Upper lobe of left lung (tissue), 6 donors: ENCODE results near the gene ACP3. TPM values are rescaled to one million over a fixed set of nuclear protein-coding genes. Genes with fewer than 3 reads are reported as not detected.
"Not testable (repeated sequence)": the region's sequence is repeated elsewhere in the genome, so short reads cannot be mapped to it uniquely, and the experiment has no call there.

Experiments
- ATAC-seq, 2 donors: fragments of 200-7000 bp; cut with Tn5 transposase; one replicate each; pipeline ENCODE4 v1.9.1; 2022; ENCODE audit warnings: mild to moderate bottlenecking in 2 of 2, moderate library complexity in 2 of 2; ENCODE audit not compliant: low FRiP score in 2 of 2
- DNase-seq, 2 donors: peaks; one replicate each; pipeline ENCODE4 v3.0.0-alpha.2; 2019 to 2020
- H3K27ac ChIP-seq, 4 donors: fragments of 200-600 bp; sonication (generic); one replicate each; pipeline ENCODE4 v1.5.1; 2016 to 2019
- H3K27me3 ChIP-seq, 4 donors: fragments of 200-600 bp; sonication (generic); one replicate each; pipeline ENCODE4 v1.5.1; 2017 to 2019
- H3K36me3 ChIP-seq, 4 donors: fragments of 200-600 bp; sonication (generic); one replicate each; pipeline ENCODE4 v1.5.1; 2016 to 2019
- H3K4me1 ChIP-seq, 4 donors: fragments of 200-600 bp; sonication (generic); one replicate each; pipeline ENCODE4 v1.5.1; 2018 to 2019
- H3K4me3 ChIP-seq, 4 donors: fragments of 200-600 bp; sonication (generic); one replicate each; pipeline ENCODE4 v1.5.1; 2017 to 2019; ENCODE audit warnings: mild to moderate bottlenecking in 2 of 4, moderate library complexity in 1 of 4
- H3K9me3 ChIP-seq, 4 donors: fragments of 200-600 bp; sonication (generic); one replicate each; pipeline ENCODE4 v1.5.1; 2018 to 2019
- EP300 ChIP-seq, 4 donors: sonication (generic); formaldehyde crosslinking; IDR thresholded peaks; one replicate each; pipeline ENCODE4 v1.5.1; 2017; ENCODE audit warnings: antibody characterized with exemption in 4 of 4, control low read depth in 2 of 4
- POLR2A ChIP-seq, 4 donors: fragments of 450-650 bp; IDR thresholded peaks; one replicate each; pipeline ENCODE4 v1.5.1; 2016 to 2017; ENCODE audit warnings: antibody characterized with exemption in 4 of 4, mild to moderate bottlenecking in 2 of 4
- POLR2AphosphoS5 ChIP-seq, 2 donors: sonication (generic); formaldehyde crosslinking; IDR thresholded peaks; one replicate each; pipeline ENCODE4 v1.5.1; 2017; ENCODE audit warnings: antibody characterized with exemption in 2 of 2
- WGBS, 2 donors: methylation state at CpG; one replicate each; pipeline ENCODE4 v1.1.5; 2017 to 2018; 5-methylcytosine and 5-hydroxymethylcytosine counted together
- total RNA-seq, 6 donors: library from RNA; depleted of rRNA in 4 of 6; stranded (reverse); fragments of >200 nt in 4 of 6; gene quantifications; one replicate each; pipeline versions ENCODE4 v1.1.0 to v1.2.1, GENCODE V29; 2016 to 2021
- TF ChIP-seq, protein P1 (sequence below), 6 experiments: fragments of 450-650 bp in 4 of 6; fragments of 200-600 bp in 2 of 6; sonication (generic) in 2 of 6; IDR thresholded peaks; one replicate each; pipeline ENCODE4 v1.5.1; 2016 to 2019; ENCODE audit warnings: antibody characterized with exemption in 6 of 6
- donor health status: DM: no; HTN: no; CAD: no; lungs with moderate emphysema.
- donor health status: DM: no; HTN: yes; CAD: no; lungs with severe emphysema.

The ACP3 gene
- total RNA-seq, 6 donors from 2014 or later: 8.8 to 21.6 (median 15.4) TPM

- ATAC-seq: no peak
- no peaks in the 10 kb centered on the region for H3K9me3 ChIP-seq
- WGBS, 2 donors: 86 to 91% methylated on average over 2 of the region's 2 CpGs
- peaks cover 0 to 4% (median 0%) of the 10 kb centered on the region in 4 donors for H3K36me3 ChIP-seq
- H3K27me3 ChIP-seq: no peaks in the 10 kb centered on the region
- no peak overlapping the region for H3K27ac ChIP-seq
- no peak for DNase-seq
- no peak overlapping the region for H3K4me3 ChIP-seq
- no peaks in the 10 kb centered on the region for H3K4me1 ChIP-seq
- TF ChIP-seq POLR2A (IDR thresholded peaks at IDR 0.05) (no peak), POLR2AphosphoS5 (IDR thresholded peaks at IDR 0.05) (no peak), EP300 (IDR thresholded peaks at IDR 0.05) (no peak)
- TF ChIP-seq, protein P1, sequence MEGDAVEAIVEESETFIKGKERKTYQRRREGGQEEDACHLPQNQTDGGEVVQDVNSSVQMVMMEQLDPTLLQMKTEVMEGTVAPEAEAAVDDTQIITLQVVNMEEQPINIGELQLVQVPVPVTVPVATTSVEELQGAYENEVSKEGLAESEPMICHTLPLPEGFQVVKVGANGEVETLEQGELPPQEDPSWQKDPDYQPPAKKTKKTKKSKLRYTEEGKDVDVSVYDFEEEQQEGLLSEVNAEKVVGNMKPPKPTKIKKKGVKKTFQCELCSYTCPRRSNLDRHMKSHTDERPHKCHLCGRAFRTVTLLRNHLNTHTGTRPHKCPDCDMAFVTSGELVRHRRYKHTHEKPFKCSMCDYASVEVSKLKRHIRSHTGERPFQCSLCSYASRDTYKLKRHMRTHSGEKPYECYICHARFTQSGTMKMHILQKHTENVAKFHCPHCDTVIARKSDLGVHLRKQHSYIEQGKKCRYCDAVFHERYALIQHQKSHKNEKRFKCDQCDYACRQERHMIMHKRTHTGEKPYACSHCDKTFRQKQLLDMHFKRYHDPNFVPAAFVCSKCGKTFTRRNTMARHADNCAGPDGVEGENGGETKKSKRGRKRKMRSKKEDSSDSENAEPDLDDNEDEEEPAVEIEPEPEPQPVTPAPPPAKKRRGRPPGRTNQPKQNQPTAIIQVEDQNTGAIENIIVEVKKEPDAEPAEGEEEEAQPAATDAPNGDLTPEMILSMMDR (IDR thresholded peaks at IDR 0.05): no peak
Measured at GRCh38 chr3:132362329-132362728, 45.1 kb downstream of the ACP3 start.

- H3K4me3 ChIP-seq: no peak overlapping the region
- DNase-seq: no peak
- TF ChIP-seq POLR2A (IDR thresholded peaks at IDR 0.05) (no peak), POLR2AphosphoS5 (IDR thresholded peaks at IDR 0.05) (no peak), EP300 (IDR thresholded peaks at IDR 0.05) (no peak)
- TF ChIP-seq, protein P1 (IDR thresholded peaks at IDR 0.05): no peak
- H3K9me3 ChIP-seq: no peaks in the 10 kb centered on the region
- 94 to 95% methylated on average over 2 of the region's 2 CpGs for WGBS, 2 donors
- no peaks in the 10 kb centered on the region for H3K27me3 ChIP-seq
- ATAC-seq: no peak
- H3K36me3 ChIP-seq: peaks cover 0 to 3% (median 2%) of the 10 kb centered on the region in 4 donors
- no peaks in the 10 kb centered on the region for H3K4me1 ChIP-seq
- H3K27ac ChIP-seq: no peak overlapping the region
Measured at GRCh38 chr3:132368515-132368914, 51.3 kb downstream of the ACP3 start.

DNA sequence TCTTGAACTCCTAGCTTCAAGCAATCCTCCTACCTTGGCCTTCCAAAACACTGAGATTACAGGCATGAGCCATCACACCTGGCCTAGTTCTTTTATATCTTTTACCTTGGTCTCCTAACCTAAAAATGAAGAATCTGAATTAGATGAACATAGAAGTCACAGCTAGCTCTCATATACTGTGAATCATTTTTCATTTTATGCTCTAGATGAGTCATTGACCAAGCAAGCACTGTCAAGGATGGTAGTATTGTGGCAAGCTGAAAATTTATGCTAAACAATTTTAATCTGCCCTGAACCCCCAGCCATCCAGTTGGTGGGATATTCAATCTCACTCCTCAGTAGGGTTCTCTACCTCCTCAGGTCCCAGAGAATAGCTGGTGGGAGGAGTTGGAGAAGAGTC, 51.8 kb downstream of the ACP3 start:
- TF ChIP-seq EP300 (IDR thresholded peaks at IDR 0.05): no peak
- no peak for TF ChIP-seq POLR2AphosphoS5 (IDR thresholded peaks at IDR 0.05)
- TF ChIP-seq, protein P1 (IDR thresholded peaks at IDR 0.05): no peak
- no peak for TF ChIP-seq POLR2A (IDR thresholded peaks at IDR 0.05)
- DNase-seq: no peak

DNA sequence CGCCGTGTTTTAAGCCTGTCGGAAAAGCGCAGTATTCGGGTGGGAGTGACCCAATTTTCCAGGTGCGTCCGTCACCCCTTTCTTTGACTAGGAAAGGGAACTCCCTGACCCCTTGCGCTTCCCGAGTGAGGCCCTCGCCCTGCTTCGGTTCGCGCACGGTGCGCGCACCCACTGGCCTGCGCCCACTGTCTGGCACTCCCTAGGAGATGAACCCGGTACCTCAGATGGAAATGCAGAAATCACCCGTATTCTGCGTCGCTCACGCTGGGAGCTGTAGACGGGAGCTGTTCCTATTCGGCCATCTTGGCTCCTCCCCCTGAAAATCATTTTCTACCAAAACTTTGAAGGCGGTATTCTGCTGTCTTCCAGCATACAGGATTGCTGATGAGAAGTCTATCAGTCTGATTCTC, 59.7 kb downstream of the ACP3 start:
- not testable (repeated sequence) for H3K4me1 ChIP-seq, H3K36me3 ChIP-seq, H3K4me3 ChIP-seq, H3K27ac ChIP-seq, H3K27me3 ChIP-seq, H3K9me3 ChIP-seq, ATAC-seq
- WGBS, 2 donors: 93 to 94% methylated on average over 18 to 25 of the region's 25 CpGs
- peak in 1 of 2 donors; percentile 43 for DNase-seq

More for the DNA sequence above, 51.8 kb downstream of the ACP3 start:
- Histone ChIP-seq H3K4me3 (no peak overlapping the region), H3K4me1 (no peaks in the 10 kb centered on the region), H3K36me3 (peaks cover 0 to 3% (median 2%) of the 10 kb centered on the region in 4 donors), H3K9me3 (no peaks in the 10 kb centered on the region), H3K27ac (no peak overlapping the region), H3K27me3 (no peaks in the 10 kb centered on the region)
- ATAC-seq: no peak

- Histone ChIP-seq H3K9me3 (no peaks in the 10 kb centered on the region), H3K27me3 (no peaks in the 10 kb centered on the region), H3K4me3 (no peak overlapping the region), H3K4me1 (no peaks in the 10 kb centered on the region), H3K27ac (no peak overlapping the region), H3K36me3 (no peaks in the 10 kb centered on the region)
- no peak for TF ChIP-seq POLR2AphosphoS5 (IDR thresholded peaks at IDR 0.05)
- no peak for TF ChIP-seq POLR2A (IDR thresholded peaks at IDR 0.05)
- TF ChIP-seq, protein P1 (IDR thresholded peaks at IDR 0.05): no peak
- TF ChIP-seq EP300 (IDR thresholded peaks at IDR 0.05): no peak
- WGBS, 2 donors: 68 to 78% methylated on average over 2 of the region's 2 CpGs
- DNase-seq (no peak), ATAC-seq (no peak)
Measured at GRCh38 chr3:132378048-132378762, 61.0 kb downstream of the ACP3 start.
